ENCODE data around the gene HOXA1.

DNA sequence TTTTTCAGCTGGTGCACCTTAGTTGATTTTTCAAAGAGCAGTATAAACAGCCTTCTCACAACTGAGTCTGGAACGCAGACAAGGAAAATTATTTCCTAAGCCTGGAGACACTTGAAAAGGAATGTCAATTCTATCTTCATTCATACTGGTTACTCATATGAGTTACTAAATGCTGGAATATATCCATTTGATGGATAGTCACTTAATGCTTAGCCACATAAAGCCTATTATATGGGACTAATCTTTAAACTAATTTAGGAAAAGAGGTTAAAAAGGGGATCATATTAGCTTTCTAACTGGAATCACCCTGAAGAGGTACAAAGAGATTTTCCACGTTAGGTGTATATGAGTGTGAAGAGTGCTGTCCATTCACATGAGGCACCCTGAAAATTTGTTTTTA lies 36.4 kb upstream of the HOXA1 start:
- TF ChIP-seq RAD21 (IDR thresholded peaks at IDR 0.05; ENCODE audit: low read depth) (no peak), TCF12 (IDR thresholded peaks at IDR 0.05; ENCODE audit: low read depth) (no peak), TAF1 (IDR thresholded peaks at IDR 0.05; ENCODE audit: low read depth) (no peak), YY1 (IDR thresholded peaks at IDR 0.05; ENCODE audit: low read depth) (no peak), CREB1 (IDR thresholded peaks at IDR 0.05; ENCODE audit: low read depth) (no peak), EP300 (IDR thresholded peaks at IDR 0.05; ENCODE audit: borderline replicate concordance) (no peak), NFIC (IDR thresholded peaks at IDR 0.05) (no peak), CEBPB (IDR thresholded peaks at IDR 0.05) (no peak), EGR1 (IDR thresholded peaks at IDR 0.05) (no peak)
- TF ChIP-seq, protein P1, sequence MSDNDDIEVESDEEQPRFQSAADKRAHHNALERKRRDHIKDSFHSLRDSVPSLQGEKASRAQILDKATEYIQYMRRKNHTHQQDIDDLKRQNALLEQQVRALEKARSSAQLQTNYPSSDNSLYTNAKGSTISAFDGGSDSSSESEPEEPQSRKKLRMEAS (IDR thresholded peaks at IDR 0.05), result no peak

All from Ishikawa (cell line).